ACC112 (cell line): ENCODE measurements around the gene CFD.

Experiments used
- H2AFZ ChIP-seq: fragments of 200-600 bp; sonication (generic); one replicate; pipeline ENCODE4 v1.6.0; 2017; ENCODE audit warnings: antibody characterized with exemption, low read length; ENCODE audit not compliant: unreplicated experiment
- H3K27ac ChIP-seq: fragments of 200-600 bp; sonication (generic); 2 replicates; pipeline ENCODE4 v1.5.1; 2014; ENCODE audit warnings: low read depth, mild to moderate bottlenecking, antibody characterized with exemption, low read length, moderate library complexity
- H3K27me3 ChIP-seq: fragments of 200-600 bp; sonication (generic); 2 replicates; pipeline ENCODE4 v1.6.1; 2014; ENCODE audit warnings: mild to moderate bottlenecking, antibody characterized with exemption, low read length, moderate library complexity, mixed read lengths; ENCODE audit not compliant: insufficient read depth
- H3K36me3 ChIP-seq: fragments of 200-600 bp; sonication (generic); 2 replicates; pipeline ENCODE4 v1.6.1; 2016; ENCODE audit warnings: mild to moderate bottlenecking, antibody characterized with exemption, low read length, moderate library complexity, mixed read lengths; ENCODE audit not compliant: insufficient read depth
- H3K4me1 ChIP-seq: fragments of 200-600 bp; sonication (generic); one replicate; pipeline ENCODE4 v1.6.1; 2016; ENCODE audit warnings: low read length, mixed read lengths; ENCODE audit not compliant: insufficient read depth, unreplicated experiment, control insufficient read depth
- H3K4me3 ChIP-seq: fragments of 200-600 bp; sonication (generic); 2 replicates; pipeline ENCODE4 v1.5.1; 2014; ENCODE audit warnings: mild to moderate bottlenecking, low read depth, low read length
- H3K79me2 ChIP-seq: fragments of 200-600 bp; sonication (generic); one replicate; pipeline ENCODE4 v1.6.0; 2016; ENCODE audit warnings: low read length; ENCODE audit not compliant: control insufficient read depth, unreplicated experiment, insufficient read depth

The CFD gene

GRCh38 chr19:854549-854948 lies 4.9 kb upstream of the CFD start:
- no peak overlapping the region for H3K4me3 ChIP-seq
- no peaks in the 10 kb centered on the region for H3K27me3 ChIP-seq
- no peak overlapping the region for H2AFZ ChIP-seq
- H3K4me1 ChIP-seq = peaks cover 4% of the 10 kb centered on the region
- H3K36me3 ChIP-seq = no peaks in the 10 kb centered on the region
- H3K79me2 ChIP-seq = no peaks in the 10 kb centered on the region
- H3K27ac ChIP-seq = no peak overlapping the region

- Histone ChIP-seq H3K36me3 (no peaks in the 10 kb centered on the region), H2AFZ (no peak overlapping the region), H3K4me1 (peaks cover 4% of the 10 kb centered on the region), H3K27ac (no peak overlapping the region), H3K27me3 (no peaks in the 10 kb centered on the region), H3K79me2 (no peaks in the 10 kb centered on the region), H3K4me3 (no peak overlapping the region)
These were observed 4.3 kb upstream of the CFD start for GRCh38 chr19:855142-855541.

- H3K79me2 ChIP-seq = no peaks in the 10 kb centered on the region
- no peak overlapping the region for H3K4me3 ChIP-seq
- no peak overlapping the region for H3K27ac ChIP-seq
- H3K36me3 ChIP-seq = no peaks in the 10 kb centered on the region
- H2AFZ ChIP-seq = no peak overlapping the region
- H3K27me3 ChIP-seq = no peaks in the 10 kb centered on the region
- peaks cover 4% of the 10 kb centered on the region for H3K4me1 ChIP-seq
These were observed 3.8 kb upstream of the CFD start for GRCh38 chr19:855566-856120.

- Histone ChIP-seq H2AFZ (no peak overlapping the region), H3K4me1 (no peaks in the 10 kb centered on the region), H3K36me3 (no peaks in the 10 kb centered on the region), H3K4me3 (no peak overlapping the region), H3K27ac (no peak overlapping the region), H3K27me3 (no peaks in the 10 kb centered on the region), H3K79me2 (no peaks in the 10 kb centered on the region)
These were observed 1.2 kb upstream of the CFD start for GRCh38 chr19:858284-858683.

GRCh38 chr19:861141-861755 lies 1.8 kb downstream of the CFD start:
- Histone ChIP-seq H3K4me3 (no peak overlapping the region), H3K79me2 (no peaks in the 10 kb centered on the region), H2AFZ (no peak overlapping the region), H3K4me1 (no peaks in the 10 kb centered on the region), H3K27ac (no peak overlapping the region), H3K27me3 (no peaks in the 10 kb centered on the region), H3K36me3 (no peaks in the 10 kb centered on the region)

GRCh38 chr19:861756-862580 lies 2.5 kb downstream of the CFD start:
- no peaks in the 10 kb centered on the region for H3K36me3 ChIP-seq
- no peaks in the 10 kb centered on the region for H3K4me1 ChIP-seq
- no peak overlapping the region for H3K27ac ChIP-seq
- no peak overlapping the region for H2AFZ ChIP-seq
- no peaks in the 10 kb centered on the region for H3K79me2 ChIP-seq
- no peaks in the 10 kb centered on the region for H3K27me3 ChIP-seq
- no peak overlapping the region for H3K4me3 ChIP-seq

GRCh38 chr19:862581-863314 lies 3.3 kb downstream of the CFD start:
- no peaks in the 10 kb centered on the region for H3K27me3 ChIP-seq
- H3K36me3 ChIP-seq = no peaks in the 10 kb centered on the region
- no peaks in the 10 kb centered on the region for H3K4me1 ChIP-seq
- H3K4me3 ChIP-seq = no peak overlapping the region
- no peaks in the 10 kb centered on the region for H3K79me2 ChIP-seq
- no peak overlapping the region for H2AFZ ChIP-seq
- H3K27ac ChIP-seq = no peak overlapping the region

- Histone ChIP-seq H3K27me3 (no peaks in the 10 kb centered on the region), H2AFZ (no peak overlapping the region), H3K27ac (no peak overlapping the region), H3K79me2 (no peaks in the 10 kb centered on the region), H3K36me3 (no peaks in the 10 kb centered on the region), H3K4me3 (no peak overlapping the region), H3K4me1 (no peaks in the 10 kb centered on the region)
These were observed 3.8 kb downstream of the CFD start for GRCh38 chr19:863315-863620.

- Histone ChIP-seq H3K79me2 (no peaks in the 10 kb centered on the region), H3K27me3 (no peaks in the 10 kb centered on the region), H2AFZ (no peak overlapping the region), H3K4me1 (peaks cover 14% of the 10 kb centered on the region), H3K36me3 (no peaks in the 10 kb centered on the region), H3K27ac (no peak overlapping the region), H3K4me3 (no peak overlapping the region)
These were observed 7.4 kb downstream of the CFD start for GRCh38 chr19:866769-867300.

- Histone ChIP-seq H3K27ac (no peak overlapping the region), H3K4me1 (peaks cover 14% of the 10 kb centered on the region), H3K27me3 (no peaks in the 10 kb centered on the region)
These were observed 7.9 kb downstream of the CFD start for GRCh38 chr19:867301-867793.

More at GRCh38 chr19:867301-867793, 7.9 kb downstream of the CFD start:
- no peaks in the 10 kb centered on the region for H3K79me2 ChIP-seq
- no peak overlapping the region for H2AFZ ChIP-seq
- H3K36me3 ChIP-seq = no peaks in the 10 kb centered on the region
- H3K4me3 ChIP-seq = no peak overlapping the region
